Activated T-cell treated with anti-CD3 and anti-CD28 coated beads, Interleukin-2, amount 50 U/mL, for 48 hours (primary cell): ENCODE data around the gene SYK.
"Not testable (repeated sequence)": the region's sequence is repeated elsewhere in the genome, so short reads cannot be mapped to it uniquely, and the experiment has no call there.

Experiments
- DNase-seq, 2 experiments: peaks; one replicate each; pipeline ENCODE4 v3.0.0-alpha.2; 2020

SYK gene

DNA sequence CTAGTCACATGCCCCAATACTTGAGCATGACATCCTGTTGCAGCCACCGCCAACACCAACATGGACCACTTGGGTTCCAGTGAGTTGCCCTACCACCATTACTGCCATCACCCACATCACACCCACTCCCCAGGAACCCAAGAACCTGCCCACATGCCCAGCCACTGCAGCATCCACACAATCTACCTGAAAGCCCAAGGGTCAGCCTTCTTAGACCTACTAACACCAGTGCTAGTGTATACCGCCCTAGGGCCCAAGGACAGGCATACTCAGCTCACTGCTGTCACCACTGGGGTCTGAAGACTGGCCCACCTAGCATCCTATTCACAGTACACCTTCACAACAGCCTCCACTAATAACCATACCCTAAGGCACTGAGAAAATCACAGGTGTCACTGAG lies 82.0 kb downstream of the SYK start:
- DNase-seq = no peak

DNA sequence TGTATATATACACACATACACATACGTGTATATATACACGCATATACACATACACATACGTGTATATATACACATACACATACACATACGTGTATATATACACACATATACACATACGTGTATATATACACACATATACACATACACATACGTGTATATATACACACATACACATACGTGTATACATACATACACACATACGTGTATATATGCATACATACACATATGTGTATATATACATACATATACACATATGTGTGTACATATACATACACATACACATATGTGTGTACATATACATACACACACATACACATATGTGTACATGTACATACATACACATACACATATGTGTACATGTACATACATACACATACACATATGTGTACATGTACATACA lies 82.6 kb downstream of the SYK start:
- no peak for DNase-seq

DNA sequence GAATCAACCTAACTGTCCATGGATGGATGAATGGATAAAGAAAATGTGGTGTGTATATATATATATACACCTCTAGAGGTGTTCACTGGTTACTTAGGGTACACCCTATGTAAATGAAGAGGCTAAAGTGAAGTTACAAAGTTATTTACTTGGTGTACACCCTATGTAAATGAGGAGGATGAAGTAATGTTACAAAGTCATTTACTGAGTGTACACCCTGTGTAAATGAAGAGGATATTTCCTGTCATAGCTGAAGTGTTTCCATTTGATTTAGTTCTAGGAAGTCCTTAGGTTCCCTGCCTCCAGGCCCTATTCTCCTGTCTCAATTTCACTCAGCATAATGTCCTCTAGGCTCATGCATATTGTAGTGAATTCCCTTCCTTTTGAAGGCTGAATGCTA lies 85.2 kb downstream of the SYK start:
- DNase-seq = not testable (repeated sequence)

DNA sequence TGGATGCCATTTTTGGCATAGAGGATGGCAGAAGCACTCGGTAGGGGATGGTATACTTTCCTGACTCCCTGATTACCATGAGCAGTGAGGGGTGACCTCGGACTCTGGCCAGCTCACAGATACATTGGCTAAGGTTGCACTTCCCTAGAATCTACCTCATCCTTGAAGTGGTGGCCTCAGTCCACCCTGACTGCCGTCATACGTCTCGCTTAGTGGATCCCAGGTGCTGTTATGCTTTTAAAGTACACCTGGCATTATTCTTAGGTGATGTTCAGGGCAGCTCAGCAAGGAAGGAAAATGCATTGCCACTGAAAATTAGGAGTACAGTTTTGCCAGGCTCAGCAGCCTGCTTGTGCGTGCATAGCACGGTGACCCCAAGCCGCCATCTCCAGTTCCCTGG lies 87.3 kb downstream of the SYK start:
- DNase-seq = no peak

DNA sequence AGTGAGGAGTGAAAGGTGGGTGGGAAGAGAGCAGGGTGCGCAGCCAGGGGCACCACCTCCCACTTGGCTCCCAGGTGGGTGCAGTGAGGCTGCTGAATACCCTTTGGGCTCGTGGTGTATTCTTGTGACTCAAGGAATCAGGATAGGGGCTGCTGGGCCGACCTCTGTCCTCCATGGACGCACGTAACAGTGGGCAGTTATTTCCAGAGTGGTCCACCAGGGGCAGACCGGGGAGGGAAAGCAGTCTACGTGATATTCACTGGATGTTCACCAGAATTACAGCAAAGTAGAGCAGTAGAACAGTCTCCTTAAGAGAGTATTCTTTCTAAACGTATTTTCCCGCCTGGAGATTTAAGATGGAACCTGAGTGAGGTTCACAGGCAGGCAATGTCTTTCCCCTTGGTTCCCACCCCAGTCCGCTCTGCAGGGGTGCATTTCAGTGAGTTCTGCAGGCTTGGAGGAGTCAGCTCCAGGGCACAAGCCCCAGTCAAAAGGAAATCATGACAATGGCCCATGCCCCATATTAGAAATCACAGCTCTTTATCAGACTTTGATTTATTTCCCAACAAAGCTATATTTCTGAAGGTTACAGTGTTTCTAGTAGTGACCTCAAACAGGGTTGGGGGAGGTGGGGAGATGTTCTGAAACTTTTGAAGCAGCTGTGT lies 88.7 kb downstream of the SYK start:
- no peak for DNase-seq

DNA sequence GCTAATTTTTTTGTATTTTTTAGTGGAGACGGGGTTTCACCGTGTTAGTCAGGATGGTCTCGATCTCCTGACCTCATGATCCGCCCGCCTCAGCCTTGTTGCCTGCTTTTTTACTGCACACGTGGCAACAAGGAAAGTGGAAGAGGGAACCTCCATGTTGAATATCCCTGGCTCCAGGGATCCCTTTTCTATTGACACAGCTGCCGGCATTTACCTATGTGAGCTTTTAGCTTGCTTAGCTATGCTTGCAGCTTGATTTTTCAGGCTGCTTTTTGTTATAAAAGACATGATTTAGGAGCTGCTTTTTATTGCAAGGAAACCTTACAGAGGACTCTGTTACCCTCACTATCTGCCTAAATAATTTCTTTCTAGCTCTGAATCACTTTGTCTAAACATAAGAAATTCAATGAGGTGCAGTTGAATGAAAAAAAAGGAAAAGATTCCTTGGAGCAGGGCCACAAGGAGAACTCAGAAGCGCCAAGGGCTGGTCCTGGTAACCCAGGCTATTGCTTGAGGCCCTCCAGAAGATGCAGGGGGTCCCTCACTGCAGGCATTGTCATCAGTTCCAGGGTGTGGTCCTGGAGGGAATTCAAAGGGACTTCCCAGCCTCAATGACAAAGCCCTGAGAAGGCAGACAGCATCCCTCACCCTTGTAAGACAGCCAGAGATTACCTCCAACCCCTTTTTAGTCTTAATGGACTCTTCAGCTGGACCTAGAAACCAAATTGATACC lies 89.9 kb downstream of the SYK start:
- no peak for DNase-seq

DNA sequence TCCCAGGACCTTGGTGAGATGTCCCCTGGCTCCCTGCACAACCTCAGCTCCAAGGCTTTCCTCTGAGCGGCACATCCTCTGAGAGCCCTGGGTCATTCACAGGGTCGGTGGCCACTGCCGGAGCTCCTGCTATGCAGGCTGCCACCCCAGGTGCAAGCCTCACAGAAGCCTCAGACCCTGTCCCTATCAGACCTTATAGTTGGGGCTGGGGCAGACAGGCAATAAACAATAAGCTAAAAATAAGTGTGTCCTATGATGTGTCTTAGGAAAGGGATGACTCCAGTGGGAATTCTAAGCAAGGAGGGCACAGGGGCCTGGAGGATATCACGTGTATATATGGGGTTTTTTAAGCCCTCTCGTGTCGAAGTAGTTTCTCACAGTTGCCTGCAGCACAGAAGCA lies 91.3 kb downstream of the SYK start:
- no peak for DNase-seq

DNA sequence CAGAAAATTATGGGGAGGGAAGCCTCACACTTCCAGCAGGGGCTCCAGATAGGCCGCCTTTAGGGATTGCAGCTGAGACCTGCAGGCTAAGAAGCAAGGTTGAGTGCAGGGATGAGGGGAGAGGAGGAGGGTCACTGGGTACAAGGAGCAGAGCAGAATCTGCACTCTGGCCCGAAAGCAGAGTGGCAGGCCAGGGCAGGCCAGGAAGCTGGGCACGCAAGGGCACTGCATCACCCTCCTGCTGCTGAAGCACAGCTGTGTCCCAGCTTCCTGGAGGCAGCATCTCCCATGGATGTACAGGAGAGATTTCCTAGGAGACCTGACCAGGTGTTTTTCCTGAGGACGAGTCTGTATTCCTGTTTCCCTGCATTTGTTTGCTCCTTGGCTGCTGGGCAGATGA lies 92.1 kb downstream of the SYK start:
- DNase-seq = no peak

DNA sequence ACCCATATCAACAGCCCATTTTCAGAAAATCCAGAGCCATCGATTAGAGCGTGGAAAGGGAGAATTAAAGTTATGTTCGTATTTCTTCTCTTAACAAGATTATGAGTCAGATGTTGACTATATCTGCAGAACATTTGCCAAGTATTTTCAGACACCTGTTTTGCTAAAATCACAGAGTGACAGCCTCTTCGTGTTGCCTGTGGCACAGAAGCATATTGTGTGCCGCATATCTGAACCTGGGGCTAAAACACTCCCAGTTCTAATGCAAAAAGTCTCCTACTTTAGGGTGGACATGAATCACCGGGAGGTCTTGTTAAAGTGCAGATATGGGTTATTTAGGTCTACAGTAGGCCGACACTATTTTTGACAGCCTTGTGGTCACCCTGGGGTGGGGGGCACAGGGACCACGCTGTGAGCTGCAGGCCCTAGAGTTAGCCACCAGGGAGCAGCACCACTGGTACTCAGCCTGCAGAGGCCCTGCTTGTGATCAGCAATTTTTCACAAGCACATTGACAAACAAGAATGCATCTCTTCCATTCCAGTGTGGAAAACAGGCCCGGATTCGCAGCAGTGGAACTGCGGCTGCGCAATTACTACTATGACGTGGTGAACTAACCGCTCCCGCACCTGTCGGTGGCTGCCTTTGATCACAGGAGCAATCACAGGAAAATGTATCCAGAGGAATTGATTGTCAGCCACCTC lies 93.5 kb downstream of the SYK start:
- peak in 1 of 2 experiments; percentile 30 for DNase-seq

DNA sequence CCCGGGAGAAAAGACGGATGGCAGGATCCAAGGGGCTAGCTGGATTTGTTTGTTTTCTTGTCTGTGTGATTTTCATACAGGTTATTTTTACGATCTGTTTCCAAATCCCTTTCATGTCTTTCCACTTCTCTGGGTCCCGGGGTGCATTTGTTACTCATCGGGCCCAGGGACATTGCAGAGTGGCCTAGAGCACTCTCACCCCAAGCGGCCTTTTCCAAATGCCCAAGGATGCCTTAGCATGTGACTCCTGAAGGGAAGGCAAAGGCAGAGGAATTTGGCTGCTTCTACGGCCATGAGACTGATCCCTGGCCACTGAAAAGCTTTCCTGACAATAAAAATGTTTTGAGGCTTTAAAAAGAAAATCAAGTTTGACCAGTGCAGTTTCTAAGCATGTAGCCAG lies 94.2 kb downstream of the SYK start:
- DNase-seq = no peak

DNA sequence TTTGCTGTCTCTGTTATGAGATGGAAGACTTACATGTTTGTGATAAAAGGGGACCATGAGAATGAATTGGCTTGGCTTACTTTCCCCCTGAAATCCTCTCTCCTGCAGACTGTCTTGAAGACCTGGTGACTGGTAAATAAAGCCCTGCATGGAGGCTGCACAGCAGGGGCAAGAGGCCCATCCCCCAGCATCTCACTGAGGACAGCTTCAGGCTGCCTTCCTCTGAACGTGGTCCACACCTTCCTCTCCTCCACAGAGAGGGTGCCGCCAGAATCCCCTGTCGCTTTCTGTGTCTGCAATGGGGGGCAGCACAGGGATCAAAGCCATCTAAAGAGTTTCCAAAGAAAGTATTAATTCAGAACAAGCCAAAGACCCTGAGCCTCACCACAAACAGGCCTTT lies 94.6 kb downstream of the SYK start:
- no peak for DNase-seq

DNA sequence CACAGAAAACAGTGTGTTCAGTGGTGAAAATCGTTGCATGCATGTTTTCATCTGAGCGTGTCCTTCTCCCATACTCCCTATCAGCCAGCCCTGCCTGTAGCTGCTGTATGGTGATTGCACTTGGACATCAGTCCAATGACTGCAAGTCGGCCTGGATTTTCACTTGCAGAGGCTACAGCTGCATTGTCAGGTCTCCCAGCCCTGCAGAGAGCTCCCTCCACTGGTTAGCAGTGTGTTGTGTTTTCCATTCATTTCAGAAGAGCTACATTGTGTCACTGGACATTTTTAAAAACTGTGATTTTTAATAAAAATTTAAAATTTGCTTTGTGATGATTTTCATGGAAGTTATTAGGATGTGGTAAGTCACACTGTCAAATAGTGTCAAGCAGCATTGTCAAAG lies 96.6 kb downstream of the SYK start:
- no peak for DNase-seq

DNA sequence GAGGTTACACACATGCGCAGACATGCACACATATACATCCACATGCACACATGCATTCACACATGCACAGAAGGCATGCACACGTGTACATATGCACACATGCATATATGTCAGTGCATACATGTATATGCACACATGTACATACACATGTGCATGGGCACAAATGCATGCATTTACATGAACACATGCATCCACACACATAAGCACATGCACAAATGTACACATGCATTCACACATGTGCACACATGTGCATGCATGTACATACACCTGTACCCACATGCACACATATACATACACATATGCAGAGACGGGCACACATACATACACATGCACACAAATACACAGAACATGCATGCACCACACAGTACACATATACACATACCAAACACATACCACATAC lies 97.7 kb downstream of the SYK start:
- DNase-seq = no peak

DNA sequence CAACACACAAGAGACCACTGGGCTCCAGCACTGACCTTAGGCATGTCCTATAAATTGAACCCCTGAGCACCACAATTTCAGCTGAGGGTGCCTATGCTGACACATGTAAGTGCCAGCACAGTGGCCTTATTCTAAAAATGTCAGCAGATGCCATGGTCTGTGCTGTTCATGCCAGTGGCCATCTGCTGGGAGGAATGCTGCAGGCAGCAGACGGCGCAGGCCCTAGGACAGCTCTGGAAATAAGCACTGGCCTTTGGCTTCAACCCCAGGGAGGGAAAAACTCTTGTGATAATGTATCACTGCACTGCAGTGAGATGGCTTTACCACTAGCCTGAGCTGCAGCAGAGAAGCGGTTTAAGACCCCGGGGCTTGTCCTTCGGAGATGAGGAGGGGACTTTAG lies 98.5 kb downstream of the SYK start:
- no peak for DNase-seq

DNA sequence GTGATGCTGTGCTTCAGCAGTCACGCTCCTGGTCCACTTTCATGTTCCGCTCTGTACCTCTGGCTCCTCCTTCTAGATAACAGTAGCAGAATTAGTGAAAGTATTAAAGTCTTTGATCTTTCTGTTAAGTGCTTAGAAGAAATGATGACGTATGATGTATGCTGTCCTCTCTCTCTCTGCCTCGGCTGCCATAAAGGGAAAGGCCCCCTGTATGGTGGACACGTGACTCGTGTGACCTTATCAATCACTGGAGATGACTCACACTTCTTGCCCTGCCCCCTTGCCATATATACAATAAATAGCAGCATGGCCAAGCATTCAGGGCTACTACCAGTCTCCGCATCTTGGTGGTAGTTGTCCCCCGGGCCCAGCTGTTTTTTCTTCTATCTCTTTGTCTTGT lies 100.3 kb downstream of the SYK start:
- no peak for DNase-seq

DNA sequence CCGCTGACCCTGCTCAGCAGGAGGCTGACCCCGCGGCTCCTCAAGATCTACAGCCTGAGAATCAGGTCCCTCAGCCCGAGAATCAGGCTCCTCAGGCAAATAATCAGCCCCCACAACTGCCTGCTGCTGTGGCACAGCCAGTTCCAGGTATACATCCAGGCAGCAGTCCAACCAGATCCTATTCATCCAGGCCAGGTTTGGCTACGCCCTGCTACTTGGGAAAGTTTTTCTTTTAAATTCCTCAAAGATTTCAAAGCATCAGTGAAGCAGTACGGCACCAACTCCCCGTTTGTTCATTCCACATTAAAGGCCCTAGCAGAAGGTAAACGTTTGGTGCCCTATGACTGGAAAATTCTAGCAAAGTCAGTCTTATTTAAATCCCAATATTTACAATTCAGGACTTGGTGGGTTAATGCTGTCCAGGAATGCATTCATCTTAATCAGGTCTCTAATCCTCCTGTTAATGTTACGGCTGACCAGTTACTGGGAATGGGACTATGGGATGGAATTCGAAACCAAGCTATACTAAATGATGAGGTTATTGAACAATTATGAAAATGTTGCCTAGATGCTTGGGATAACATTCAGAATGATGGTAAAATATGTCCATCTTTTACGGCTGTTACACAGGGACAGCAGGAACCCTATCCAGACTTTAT lies 102.3 kb downstream of the SYK start:
- no peak for DNase-seq

DNA sequence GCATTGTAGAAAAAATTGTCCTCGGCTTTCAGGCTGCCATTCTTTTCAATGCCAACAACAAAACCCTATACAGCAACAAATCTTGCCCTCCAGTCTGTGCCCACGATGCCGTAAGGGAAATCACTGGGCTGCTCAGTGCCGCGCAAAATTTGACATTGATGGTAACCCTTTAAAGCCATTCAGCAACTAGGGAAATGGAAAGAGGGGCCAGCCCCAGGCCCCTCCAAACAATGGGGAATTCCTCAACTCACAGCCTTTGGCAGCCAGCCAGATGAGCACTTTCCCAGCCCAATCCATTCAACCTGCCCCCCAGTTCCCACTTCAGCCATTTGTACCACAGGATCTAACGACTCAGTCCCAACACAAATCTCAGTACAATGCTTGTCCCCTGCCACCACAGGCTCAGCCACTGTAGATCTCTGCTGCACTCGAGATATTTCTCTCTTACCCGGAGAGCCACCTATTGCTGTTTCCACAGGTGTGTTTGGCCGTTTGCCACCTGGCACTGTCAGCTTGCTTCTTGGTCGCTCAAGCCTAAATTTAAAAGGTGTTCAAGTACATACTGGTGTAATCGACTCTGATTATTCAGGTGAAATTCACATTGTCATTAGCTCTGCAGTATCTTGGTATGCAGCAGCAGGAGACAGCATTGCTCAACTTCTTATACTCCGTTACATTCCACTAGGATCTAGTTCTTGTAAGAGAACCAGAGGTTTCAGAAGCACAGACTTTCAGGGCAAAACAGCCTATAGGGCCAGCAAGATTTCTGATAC lies 103.3 kb downstream of the SYK start:
- no peak for DNase-seq

DNA sequence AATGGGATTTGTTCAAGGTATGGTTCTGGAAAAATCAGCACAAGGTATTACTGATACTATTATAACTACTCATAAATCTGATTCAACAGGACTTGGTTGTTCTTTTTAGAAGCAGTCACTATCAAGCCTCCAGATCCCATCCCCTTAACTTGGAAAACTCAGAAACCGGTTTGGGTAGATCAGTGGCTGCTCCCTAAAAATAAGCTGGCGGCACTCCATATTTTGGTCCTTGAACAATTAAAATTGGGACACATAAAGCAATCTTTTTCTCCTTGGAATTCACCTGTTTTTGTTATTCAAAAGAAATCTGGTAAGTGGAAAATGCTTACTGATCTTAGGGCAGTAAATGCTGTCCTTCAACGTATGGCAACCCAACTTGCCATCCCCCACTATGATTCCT lies 104.2 kb downstream of the SYK start:
- DNase-seq = no peak

DNA sequence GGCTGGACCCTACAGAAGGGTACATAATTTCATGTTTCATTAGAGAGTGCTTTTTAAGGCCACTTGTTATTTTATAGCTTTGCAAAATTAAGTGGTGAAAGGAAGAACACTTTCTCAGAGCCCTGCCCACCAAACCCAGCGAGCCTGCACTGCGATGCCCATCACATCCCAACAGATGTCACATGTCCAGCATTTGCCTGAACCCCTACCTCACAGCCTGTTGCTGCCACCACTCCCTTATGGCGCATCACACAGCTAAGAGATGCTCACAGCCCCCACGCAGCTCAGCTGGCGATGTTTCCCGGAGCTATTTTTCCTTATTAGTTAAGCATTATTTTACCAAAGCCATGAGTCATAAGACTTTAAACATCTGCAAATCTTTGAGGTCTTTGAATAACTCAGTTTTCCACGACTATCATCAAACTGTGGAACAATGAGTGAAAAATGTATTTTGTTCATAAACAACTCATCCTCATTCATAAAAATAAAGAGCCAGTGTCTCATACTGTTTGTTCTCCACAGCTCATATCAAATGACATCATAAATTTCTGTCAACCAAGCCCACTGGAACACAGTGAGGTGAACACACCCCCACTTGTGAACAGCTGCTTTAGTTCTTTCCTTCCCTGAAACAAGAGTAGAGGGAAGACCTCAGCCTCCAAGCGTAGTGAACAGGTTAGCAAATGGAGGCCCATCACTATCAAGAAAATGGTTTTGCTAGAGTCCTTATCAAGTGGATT lies 104.9 kb downstream of the SYK start:
- no peak for DNase-seq

DNA sequence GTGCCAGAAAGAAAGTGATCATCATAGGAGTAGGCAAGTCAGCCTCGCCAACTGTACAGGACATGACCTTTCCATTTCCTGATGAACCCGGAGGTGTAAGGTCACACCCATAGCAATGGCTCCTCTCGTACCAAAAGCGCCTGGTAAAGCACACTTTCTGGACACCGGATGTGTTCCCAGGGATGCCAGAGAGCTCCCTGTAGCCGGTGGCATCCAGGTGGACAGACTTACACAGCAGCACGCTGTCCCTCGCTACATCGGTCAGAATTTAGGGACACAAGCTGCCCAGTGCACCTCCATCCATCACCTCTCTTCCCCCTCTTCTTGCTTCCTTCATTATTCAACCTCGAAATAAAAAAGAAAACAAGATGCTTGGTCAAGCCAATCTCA lies 105.4 kb downstream of the SYK start:
- DNase-seq = no peak

DNA sequence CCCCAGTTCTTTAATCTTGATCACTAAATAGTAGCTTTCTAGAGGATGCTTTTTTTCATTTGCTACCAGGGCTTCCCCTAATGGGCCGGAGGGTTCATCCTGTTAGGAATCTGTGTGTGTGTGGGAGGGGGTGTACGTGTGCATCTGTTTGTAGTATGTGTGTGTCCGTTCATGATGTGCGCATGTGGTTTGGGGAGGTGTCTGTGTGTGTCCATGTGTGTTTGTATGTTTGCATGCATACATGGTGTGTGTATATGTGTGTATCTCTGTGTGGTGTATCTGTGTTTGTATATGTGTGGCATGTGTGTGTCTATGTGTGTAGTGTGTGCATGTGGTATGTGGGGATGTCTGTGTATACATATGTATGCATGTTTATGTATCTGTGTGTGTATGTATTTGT lies 106.2 kb downstream of the SYK start:
- DNase-seq = no peak

DNA sequence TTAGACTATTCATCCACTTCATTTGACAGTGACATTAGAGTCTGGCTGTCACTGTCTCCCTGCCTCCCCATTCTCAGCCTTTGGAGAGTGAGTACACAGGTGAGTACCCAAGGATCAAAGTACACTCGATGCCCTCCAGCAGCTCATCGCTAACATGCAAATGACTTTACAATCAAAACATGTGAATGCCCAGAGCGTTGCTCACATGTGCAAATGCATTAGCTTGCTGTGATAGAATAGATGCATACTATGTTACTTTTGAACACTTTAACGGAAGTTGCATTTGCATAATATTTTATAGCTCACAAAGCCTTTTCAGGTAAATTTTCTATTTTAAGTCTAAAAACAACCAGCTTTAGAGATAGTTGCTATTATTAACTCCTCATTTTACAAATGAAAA lies 107.6 kb downstream of the SYK start:
- no peak for DNase-seq
